Activated CD8-positive, alpha-beta T cell treated with anti-CD3 and anti-CD28 coated beads, Interleukin-2, amount 10 ng/mL, durations not matched to agents 7 days and 5 days (primary cell): Measurements from ENCODE around the gene OPRL1. TPM values are rescaled to one million over a fixed set of nuclear protein-coding genes. Genes with fewer than 3 reads are reported as not detected.
A peak's percentile ranks its signal among the peaks of the same experiment; 100 is the strongest.

Source experiments
- ATAC-seq: fragments of 150-1000 bp; cut with Tn5 transposase; one replicate; pipeline ENCODE4 v1.10.0; 2021; ENCODE audit warnings: moderate library complexity
- CTCF ChIA-PET: fragments of 350-600 bp; sonication (Branson Sonifier 250); formaldehyde crosslinking; loops from one replicate; lab custom pipeline; 2021; ENCODE audit warnings: antibody characterized with exemption; lab: Charles Lee
- POLR2A ChIA-PET: fragments of 350-600 bp; sonication (Branson Sonifier 250); formaldehyde crosslinking; loops from one replicate; lab custom pipeline; 2021; ENCODE audit warnings: antibody characterized with exemption; lab: Charles Lee
- DNase-seq: peaks from one replicate; pipeline ENCODE4 v3.0.0-alpha.2; 2020
- H3K27ac Mint-ChIP-seq: one replicate; pipeline ENCODE4 v1.8.0; 2021; ENCODE audit warnings: mild to moderate bottlenecking, mixed read lengths
- H3K27me3 Mint-ChIP-seq: one replicate; pipeline ENCODE4 v1.8.0; 2021; ENCODE audit warnings: low read depth, mixed read lengths
- H3K36me3 Mint-ChIP-seq: one replicate; pipeline ENCODE4 v1.8.0; 2021; ENCODE audit warnings: low read depth, mixed read lengths
- H3K4me1 Mint-ChIP-seq: one replicate; pipeline ENCODE4 v1.8.0; 2021; ENCODE audit warnings: low read depth, mixed read lengths
- H3K4me3 Mint-ChIP-seq: one replicate; pipeline ENCODE4 v1.8.0; 2021; ENCODE audit warnings: mild to moderate bottlenecking, mixed read lengths
- H3K9me3 Mint-ChIP-seq: one replicate; pipeline ENCODE4 v1.8.0; 2022; ENCODE audit warnings: mixed read lengths; ENCODE audit not compliant: insufficient read depth
- total RNA-seq, 2 experiments: library from RNA; stranded (reverse); gene quantifications; one replicate each; pipeline ENCODE4 v1.2.3, GENCODE V29; 2021

Gene OPRL1
- total RNA-seq, 2 experiments from 2014 or later = 1.5 to 2.0 TPM

- H3K27me3 Mint-ChIP-seq = no peaks in the 10 kb centered on the region
- ATAC-seq = no peak
- POLR2A ChIA-PET = no interaction called here
- peak overlapping the region; percentile 25 for H3K27ac Mint-ChIP-seq
- DNase-seq = no peak
- no peaks in the 10 kb centered on the region for H3K9me3 Mint-ChIP-seq
- peaks cover 41% of the 10 kb centered on the region for H3K4me1 Mint-ChIP-seq
- H3K4me3 Mint-ChIP-seq = peak overlapping the region; percentile 75
- no peaks in the 10 kb centered on the region for H3K36me3 Mint-ChIP-seq
- CTCF ChIA-PET = interaction anchor here (1.3 to 3.5 kb wide), 4 partner anchors 14 to 78 kb away, joined by 3 to 24 read pairs (median 14); partner anchors contain the start of genes PRPF6 and SAMD10
These were observed 21.3 kb upstream of the OPRL1 start for GRCh38 chr20:64058536-64058935.

- CTCF ChIA-PET = interaction anchor here (1.0 to 3.8 kb wide), 4 partner anchors 9 to 524 kb away, joined by 3 to 20 read pairs (median 4); no protein-coding TSS in a partner anchor
- H3K27me3 Mint-ChIP-seq = no peaks in the 10 kb centered on the region
These were observed 17.6 kb upstream of the OPRL1 start for GRCh38 chr20:64062276-64062595.

DNA sequence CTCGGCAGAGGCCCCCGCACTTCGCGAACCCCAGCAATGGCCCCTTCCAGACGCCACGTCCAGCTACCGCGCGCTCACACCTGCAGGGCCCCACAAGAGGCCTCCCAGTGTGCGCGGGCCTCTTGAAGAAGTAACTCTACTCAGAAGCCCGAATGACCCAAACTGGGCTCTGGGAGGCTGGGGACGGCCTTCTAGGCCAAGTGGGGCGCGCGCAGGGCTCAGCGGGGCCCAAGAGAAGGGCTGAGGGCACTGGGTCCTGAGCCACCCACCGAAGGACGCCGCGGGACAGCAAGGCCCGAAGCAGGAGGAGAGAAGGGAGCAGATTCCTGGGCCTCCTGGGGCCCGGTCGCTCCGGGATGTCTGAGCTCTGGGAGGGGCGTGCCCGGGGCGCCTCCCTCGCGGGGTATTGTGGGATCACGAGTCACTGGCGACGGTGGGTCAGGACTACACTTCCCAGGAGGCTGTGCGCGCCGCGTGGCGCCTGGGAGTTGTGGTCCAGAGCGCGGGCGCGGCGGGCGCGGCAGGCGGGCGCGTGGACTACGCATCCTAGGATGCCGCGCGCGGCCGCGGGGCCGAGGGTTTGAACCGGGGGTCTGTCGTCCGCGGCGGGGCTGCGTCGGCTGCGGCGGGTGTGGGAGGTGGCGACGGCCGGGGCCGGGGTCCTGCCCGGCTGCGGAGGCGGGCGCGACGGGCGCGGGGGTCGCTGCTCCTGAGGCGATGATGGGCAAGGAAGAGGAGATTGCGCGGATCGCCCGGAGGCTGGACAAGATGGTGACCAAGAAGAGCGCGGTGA lies 17.1 kb upstream of the OPRL1 start, which contains the start of gene TCEA2:
Gene TCEA2, plus strand, starts transcription at position 603 of the 793 bp plus-strand sequence. Its CDS starts 115 bp downstream, at position 718.
- Mint-ChIP-seq H3K27me3 (no peaks in the 10 kb centered on the region), H3K36me3 (no peaks in the 10 kb centered on the region), H3K9me3 (no peaks in the 10 kb centered on the region), H3K4me1 (peaks cover 56% of the 10 kb centered on the region), H3K4me3 (peak within 1 kb of the TSS; percentile 85), H3K27ac (peak within 1 kb of the TSS; percentile 86)
- peak; percentile 97 for DNase-seq
- CTCF ChIA-PET = interaction anchor here (0.7 to 3.8 kb wide), 5 partner anchors 9 to 525 kb away, joined by 3 to 20 read pairs (median 3); partner anchors contain the start of gene PRPF6
- POLR2A ChIA-PET = interaction anchor here (0.7 to 1.2 kb wide), 4 partner anchors 10 to 288 kb away, joined by 3 read pairs; no protein-coding TSS in a partner anchor
- ATAC-seq = peak; percentile 82

More at GRCh38 chr20:64062276-64062595, 17.6 kb upstream of the OPRL1 start:
- DNase-seq (no peak), ATAC-seq (no peak)
- H3K4me1 Mint-ChIP-seq = peaks cover 57% of the 10 kb centered on the region
- no peaks in the 10 kb centered on the region for H3K36me3 Mint-ChIP-seq
- POLR2A ChIA-PET = interaction anchor here (1.0 to 1.2 kb wide), 3 partner anchors 9 to 198 kb away, joined by 3 read pairs; no protein-coding TSS in a partner anchor
- H3K27ac Mint-ChIP-seq = peak overlapping the region; percentile 14
- H3K9me3 Mint-ChIP-seq = no peaks in the 10 kb centered on the region
- peak overlapping the region; percentile 85 for H3K4me3 Mint-ChIP-seq

- no peaks in the 10 kb centered on the region for H3K27me3 Mint-ChIP-seq
- DNase-seq (no peak), ATAC-seq (no peak)
- no peaks in the 10 kb centered on the region for H3K36me3 Mint-ChIP-seq
- H3K4me1 Mint-ChIP-seq = peaks cover 58% of the 10 kb centered on the region
- peak overlapping the region; percentile 85 for H3K4me3 Mint-ChIP-seq
- H3K27ac Mint-ChIP-seq = peak overlapping the region; percentile 86
- POLR2A ChIA-PET = interaction anchor here (0.6 to 1.0 kb wide), 5 partner anchors 24 to 356 kb away, joined by 3 to 5 read pairs (median 3); partner anchors contain the start of genes ARFRP1 and ZGPAT
- CTCF ChIA-PET = interaction anchor here (0.7 to 3.8 kb wide), 6 partner anchors 10 to 526 kb away, joined by 3 to 20 read pairs (median 4); partner anchors contain the start of genes PRPF6 and SAMD10
- H3K9me3 Mint-ChIP-seq = no peaks in the 10 kb centered on the region
These were observed 16.3 kb upstream of the OPRL1 start for GRCh38 chr20:64063389-64064144.

GRCh38 chr20:64064145-64064698 lies 15.7 kb upstream of the OPRL1 start:
- H3K27ac Mint-ChIP-seq = peak overlapping the region; percentile 86

DNA sequence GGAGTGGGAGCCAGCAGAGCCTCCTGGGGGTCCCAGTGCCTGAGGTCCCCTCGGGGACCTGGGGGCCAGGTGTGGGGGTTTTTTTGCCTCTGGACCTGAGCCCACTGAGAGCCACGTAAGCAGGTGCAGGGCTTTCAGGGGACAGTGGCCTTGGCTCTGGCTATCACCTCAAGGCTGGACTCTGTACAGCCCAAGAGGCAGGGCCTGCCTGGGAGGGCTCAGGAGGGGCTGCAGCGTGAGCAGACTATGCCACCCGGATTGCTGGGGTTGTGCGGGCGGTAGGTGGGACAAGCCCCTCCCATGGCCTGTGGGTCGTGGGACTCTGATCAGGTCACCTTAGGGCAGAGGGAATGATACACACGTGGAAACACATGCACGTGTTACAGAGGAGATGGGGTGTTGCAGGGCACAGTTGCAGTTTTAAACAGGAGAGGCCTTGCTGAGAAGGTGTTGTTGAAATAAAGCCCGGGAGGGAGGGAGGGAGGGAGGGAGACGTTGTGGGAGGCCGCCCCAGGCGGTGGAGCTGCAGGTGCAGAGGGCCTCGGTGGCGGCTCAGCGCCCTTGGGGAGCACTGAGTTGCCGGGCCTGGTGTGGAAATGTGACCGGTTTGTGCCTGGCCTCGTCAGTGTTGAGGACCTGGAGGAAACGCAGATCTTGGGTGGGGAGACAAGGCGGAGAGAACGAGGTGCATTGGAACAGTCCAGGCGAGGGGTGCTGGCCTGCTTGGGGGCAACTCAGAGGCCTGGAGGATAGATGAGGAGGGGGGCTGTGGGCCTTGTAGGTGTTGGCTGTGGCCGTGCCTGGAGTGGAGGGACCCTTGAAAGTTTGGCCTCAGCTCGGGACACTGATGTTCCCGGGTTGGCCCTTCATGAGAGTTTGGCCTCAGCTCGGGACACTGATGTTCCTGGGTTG lies 14.6 kb upstream of the OPRL1 start:
- ChIA-PET POLR2A (interaction anchor here (0.7 to 2.6 kb wide), 6 partner anchors 10 to 85 kb away, joined by 3 to 11 read pairs (median 4); partner anchors contain the start of genes OPRL1, PRPF6 and RGS19), CTCF (interaction anchor here (1.0 to 2.0 kb wide), 7 partner anchors 8 to 85 kb away, joined by 3 to 8 read pairs (median 6); partner anchors contain the start of genes LKAAEAR1, OPRL1, PRPF6 and RGS19)
- peak; percentile 52 for DNase-seq
- ATAC-seq = peak; percentile 6
- H3K27ac Mint-ChIP-seq = peak overlapping the region; percentile 95
- H3K4me3 Mint-ChIP-seq = peak overlapping the region; percentile 59
- no peaks in the 10 kb centered on the region for H3K36me3 Mint-ChIP-seq
- no peaks in the 10 kb centered on the region for H3K9me3 Mint-ChIP-seq
- no peaks in the 10 kb centered on the region for H3K27me3 Mint-ChIP-seq
- H3K4me1 Mint-ChIP-seq = peaks cover 65% of the 10 kb centered on the region

More at GRCh38 chr20:64064145-64064698, 15.7 kb upstream of the OPRL1 start:
- Mint-ChIP-seq H3K4me3 (peak overlapping the region; percentile 85), H3K36me3 (no peaks in the 10 kb centered on the region), H3K4me1 (peaks cover 61% of the 10 kb centered on the region), H3K27me3 (no peaks in the 10 kb centered on the region), H3K9me3 (no peaks in the 10 kb centered on the region)
- no peak for DNase-seq
- no peak for ATAC-seq
- POLR2A ChIA-PET = interaction anchor here (0.6 to 2.1 kb wide), 4 partner anchors 15 to 356 kb away, joined by 3 to 7 read pairs (median 4); partner anchors contain the start of genes ARFRP1, OPRL1, PRPF6 and RGS19
- CTCF ChIA-PET = interaction anchor here (1.0 to 1.8 kb wide), 3 partner anchors 20 to 84 kb away, joined by 3 to 7 read pairs (median 5); partner anchors contain the start of genes LKAAEAR1, PRPF6 and SAMD10

- POLR2A ChIA-PET = interaction anchor here (0.7 to 2.6 kb wide), 5 partner anchors 9 to 85 kb away, joined by 3 to 11 read pairs (median 5); partner anchors contain the start of genes OPRL1, PRPF6 and RGS19
- Mint-ChIP-seq H3K36me3 (peaks cover 3% of the 10 kb centered on the region), H3K27ac (peak overlapping the region; percentile 95), H3K27me3 (no peaks in the 10 kb centered on the region), H3K4me1 (peaks cover 65% of the 10 kb centered on the region), H3K4me3 (peak overlapping the region; percentile 59), H3K9me3 (no peaks in the 10 kb centered on the region)
- CTCF ChIA-PET = interaction anchor here (1.0 to 2.0 kb wide), 4 partner anchors 9 to 55 kb away, joined by 3 to 8 read pairs (median 6); partner anchors contain the start of genes OPRL1 and RGS19
- peak; percentile 89 for DNase-seq
- ATAC-seq = peak; percentile 57
These were observed 13.9 kb upstream of the OPRL1 start for GRCh38 chr20:64065974-64066343.

GRCh38 chr20:64067005-64067632 lies 12.8 kb upstream of the OPRL1 start:
- Mint-ChIP-seq H3K36me3 (peaks cover 4% of the 10 kb centered on the region), H3K27ac (peak overlapping the region; percentile 95), H3K27me3 (no peaks in the 10 kb centered on the region), H3K4me1 (peaks cover 66% of the 10 kb centered on the region), H3K4me3 (peak overlapping the region; percentile 12), H3K9me3 (no peaks in the 10 kb centered on the region)
- DNase-seq (no peak), ATAC-seq (no peak)
- ChIA-PET CTCF (interaction anchor here (1.6 to 2.0 kb wide), 2 partner anchors 10 to 54 kb away, joined by 6 to 7 read pairs; no protein-coding TSS in a partner anchor), POLR2A (interaction anchor here (0.6 to 2.6 kb wide), 3 partner anchors 10 to 134 kb away, joined by 3 to 11 read pairs (median 5); partner anchors contain the start of genes OPRL1 and RGS19)

DNA sequence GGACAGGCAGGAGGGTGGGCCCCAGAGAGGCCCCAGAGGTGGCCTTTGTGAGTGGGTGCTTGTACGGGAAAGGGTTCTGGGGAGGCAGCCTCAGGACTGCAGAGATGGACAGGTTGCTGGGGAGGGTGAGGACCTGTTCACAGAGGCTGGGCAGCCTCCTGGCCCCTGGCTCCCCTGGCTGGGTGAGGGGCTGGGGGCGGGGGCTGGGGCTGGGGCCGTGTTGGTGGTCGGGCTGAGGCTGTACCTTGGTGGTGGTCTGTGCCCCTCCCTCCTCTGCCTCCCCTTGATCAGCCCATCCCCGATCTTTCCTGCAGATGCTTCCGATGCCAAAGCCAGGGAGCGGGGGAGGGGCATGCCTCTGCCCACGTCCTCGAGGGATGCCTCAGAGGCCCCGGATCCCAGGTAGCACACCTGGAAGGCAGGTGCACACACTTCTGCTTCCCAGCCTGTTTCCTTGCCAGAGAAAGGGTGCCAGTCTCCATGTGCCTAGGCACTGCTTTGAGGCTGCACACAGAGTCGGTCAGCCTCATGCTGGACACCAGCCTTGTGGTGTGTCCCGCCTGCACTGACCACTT lies 12.1 kb upstream of the OPRL1 start:
- CTCF ChIA-PET = interaction anchor here (1.1 to 2.9 kb wide), 2 partner anchors 11 to 94 kb away, joined by 3 to 13 read pairs; partner anchors contain the start of genes OPRL1 and RGS19
- H3K27me3 Mint-ChIP-seq = no peaks in the 10 kb centered on the region
- no peaks in the 10 kb centered on the region for H3K9me3 Mint-ChIP-seq
- H3K4me1 Mint-ChIP-seq = peaks cover 71% of the 10 kb centered on the region
- DNase-seq (no peak), ATAC-seq (no peak)
- POLR2A ChIA-PET = interaction anchor here (0.6 to 2.6 kb wide), 3 partner anchors 9 to 135 kb away, joined by 3 to 11 read pairs (median 3); no protein-coding TSS in a partner anchor
- H3K36me3 Mint-ChIP-seq = peaks cover 9% of the 10 kb centered on the region
- peak overlapping the region; percentile 36 for H3K4me3 Mint-ChIP-seq
- peak overlapping the region; percentile 95 for H3K27ac Mint-ChIP-seq
